SK-N-MC (cell line): ENCODE results near the gene BARHL2.
A peak's percentile ranks its signal among the peaks of the same experiment; 100 is the strongest.

Experiments
- DNase-seq: peaks from one replicate; pipeline ENCODE4 v3.0.0-alpha.2; 2011; ENCODE audit warnings: low read depth, low spot score
- H3K27ac ChIP-seq: fragments of 200-600 bp; sonication (generic); 2 replicates; pipeline ENCODE4 v1.5.1; 2016; ENCODE audit warnings: mixed run types
- H3K36me3 ChIP-seq: fragments of 200-600 bp; sonication (generic); 2 replicates; pipeline ENCODE4 v1.6.1; 2017; ENCODE audit warnings: antibody characterized with exemption, low read length, mixed read lengths; ENCODE audit not compliant: insufficient read depth
- H3K4me3 ChIP-seq: fragments of 200-600 bp; sonication (generic); 2 replicates; pipeline ENCODE4 v1.5.1; 2016
- H3K9ac ChIP-seq: fragments of 200-600 bp; sonication (generic); 2 replicates; pipeline ENCODE4 v1.8.0; 2017; ENCODE audit warnings: mixed run types, mixed read lengths; ENCODE audit not compliant: insufficient read length
- H3K9me3 ChIP-seq: fragments of 200-600 bp; sonication (generic); 2 replicates; pipeline ENCODE4 v1.6.1; 2017; ENCODE audit warnings: low read depth, mild to moderate bottlenecking, antibody characterized with exemption, low read length, moderate library complexity, mixed read lengths
- EZH2 ChIP-seq: fragments of 200-600 bp; sonication (generic); IDR thresholded peaks from one replicate; pipeline ENCODE4 v1.6.1; 2017; ENCODE audit warnings: antibody characterized with exemption
- FOXP2 ChIP-seq: optimal IDR thresholded peaks from 2 replicates; pipeline ENCODE3; 2011; ENCODE audit warnings: mild to moderate bottlenecking, moderate library complexity; ENCODE audit not compliant: insufficient read depth; ENCODE audit errors: extremely low read length, control extremely low read depth
- POLR2AphosphoS5 ChIP-seq: IDR thresholded peaks from 2 replicates; pipeline ENCODE4 v1.6.1; 2012; ENCODE audit warnings: mild to moderate bottlenecking, low read depth, low read length, borderline replicate concordance

Gene BARHL2

DNA sequence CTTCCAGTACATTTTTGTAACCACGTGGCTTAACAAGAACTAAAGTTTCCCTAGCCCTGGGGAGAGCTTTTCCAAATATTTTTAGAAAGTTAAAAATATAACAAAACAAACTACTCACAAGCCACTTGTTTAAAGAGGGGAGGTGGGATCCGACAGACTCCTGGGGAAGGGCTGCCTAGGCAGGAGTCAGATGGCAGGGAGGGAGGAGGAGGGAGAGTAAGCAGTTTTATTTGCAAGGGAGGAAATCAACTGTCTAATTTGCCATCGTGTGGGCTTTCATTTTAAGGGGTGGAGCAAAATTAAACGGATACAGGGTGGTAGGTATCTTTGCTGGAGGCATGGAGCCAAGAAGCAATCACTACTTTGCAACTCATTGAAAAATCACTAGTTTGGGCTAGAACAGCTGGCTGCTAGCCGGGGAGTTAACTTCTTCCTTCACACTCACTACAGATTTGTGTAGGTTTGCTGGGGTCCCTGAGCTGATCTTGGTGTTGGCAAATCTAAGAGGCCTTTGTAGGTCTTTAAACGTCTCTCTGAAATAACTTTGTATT, 8.8 kb downstream of the BARHL2 start:
- peak overlapping the region; percentile 67 for H3K27ac ChIP-seq
- H3K36me3 ChIP-seq: no peaks in the 10 kb centered on the region; the same call in 1 of the 2 replicates
- no peaks in the 10 kb centered on the region for H3K9me3 ChIP-seq
- no peak for DNase-seq
- TF ChIP-seq POLR2AphosphoS5: no peak
- TF ChIP-seq EZH2: no peak
- TF ChIP-seq FOXP2: no peak
- H3K9ac ChIP-seq: no peak overlapping the region
- peak overlapping the region; percentile 34; the same call in 1 of the 2 replicates for H3K4me3 ChIP-seq

DNA sequence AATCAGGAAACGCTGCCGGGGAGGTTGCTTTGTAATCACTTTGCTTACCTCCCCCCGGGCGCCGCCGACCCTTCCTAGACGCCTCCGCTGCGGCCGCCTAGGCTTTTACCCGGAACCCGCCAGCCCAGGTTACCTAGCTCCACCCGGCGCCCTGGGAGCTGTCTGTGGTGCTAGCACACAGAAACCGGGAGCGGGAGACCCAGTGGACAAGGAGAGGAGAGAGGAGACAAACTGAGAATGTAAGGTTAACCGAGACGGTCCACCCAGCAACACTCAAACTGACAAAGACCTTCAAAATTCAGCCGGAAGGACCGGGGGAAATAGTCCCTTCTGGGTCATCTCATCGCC, 9.8 kb downstream of the BARHL2 start:
- H3K4me3 ChIP-seq: peak overlapping the region; percentile 65
- DNase-seq: no peak
- H3K27ac ChIP-seq: no peak overlapping the region
- H3K9ac ChIP-seq: no peak overlapping the region
- no peak for TF ChIP-seq FOXP2
- TF ChIP-seq EZH2: no peak
- no peak for TF ChIP-seq POLR2AphosphoS5
- no peaks in the 10 kb centered on the region for H3K36me3 ChIP-seq
- no peaks in the 10 kb centered on the region for H3K9me3 ChIP-seq

DNA sequence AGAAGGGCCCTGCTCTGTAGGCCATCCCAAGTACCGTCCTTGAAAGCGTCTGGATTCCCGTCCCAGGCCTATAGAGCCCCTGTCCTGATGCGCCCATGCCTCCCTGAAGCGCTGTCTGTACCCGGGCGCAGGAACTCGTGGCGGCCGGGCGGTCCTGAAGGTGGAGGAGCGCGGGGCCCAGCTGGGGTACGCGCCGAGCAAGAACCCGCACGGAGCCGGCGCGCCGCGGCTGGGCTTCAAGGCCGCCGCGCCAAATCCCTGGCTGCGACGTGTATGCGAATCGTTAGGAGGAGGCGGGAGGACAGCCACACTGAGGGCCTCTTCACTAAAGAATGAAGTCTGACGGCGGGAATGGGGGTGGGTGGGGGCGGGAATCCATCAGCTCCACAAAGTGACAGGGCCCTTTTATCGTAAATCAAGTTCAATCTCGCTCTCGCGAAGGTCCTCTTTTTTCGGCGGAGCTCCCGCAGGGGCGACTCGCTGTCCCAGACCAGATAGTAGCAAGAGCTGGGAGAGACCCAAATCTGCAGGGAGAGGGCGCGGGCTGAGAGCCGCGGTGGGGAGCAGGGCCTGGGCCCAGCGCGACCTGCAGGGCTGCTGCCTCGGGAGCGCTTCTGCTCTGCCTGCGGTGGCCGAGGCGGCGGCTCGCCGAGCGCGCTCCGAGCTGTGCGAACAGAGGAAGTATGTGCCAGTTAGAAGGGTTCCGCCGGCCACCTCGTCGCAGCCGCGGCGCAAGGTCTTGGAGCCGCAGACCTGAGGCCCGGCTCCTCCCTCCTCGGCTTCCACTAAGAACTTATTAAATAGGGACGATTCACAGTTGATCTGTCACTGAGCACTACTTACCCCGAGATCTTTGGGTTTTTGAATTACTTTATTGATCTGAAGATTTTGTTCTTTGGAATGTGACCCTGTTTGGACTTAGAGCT, 10.4 kb downstream of the BARHL2 start:
- no peak overlapping the region for H3K27ac ChIP-seq
- TF ChIP-seq POLR2AphosphoS5: no peak
- TF ChIP-seq FOXP2: no peak
- TF ChIP-seq EZH2: no peak
- H3K4me3 ChIP-seq: peak overlapping the region; percentile 65
- DNase-seq: no peak
- H3K36me3 ChIP-seq: no peaks in the 10 kb centered on the region
- H3K9me3 ChIP-seq: no peaks in the 10 kb centered on the region
- no peak overlapping the region for H3K9ac ChIP-seq

- peak overlapping the region; percentile 65; the same call in 1 of the 2 replicates for H3K4me3 ChIP-seq
- no peaks in the 10 kb centered on the region for H3K9me3 ChIP-seq
- DNase-seq: no peak
- TF ChIP-seq EZH2: no peak
- TF ChIP-seq POLR2AphosphoS5: no peak
- no peaks in the 10 kb centered on the region for H3K36me3 ChIP-seq
- no peak overlapping the region for H3K27ac ChIP-seq
- no peak overlapping the region for H3K9ac ChIP-seq
Measured at GRCh38 chr1:90705956-90706355, 11.1 kb downstream of the BARHL2 start.

- Histone ChIP-seq H3K4me3 (no peak overlapping the region), H3K36me3 (no peaks in the 10 kb centered on the region), H3K9ac (no peak overlapping the region), H3K27ac (no peak overlapping the region), H3K9me3 (no peaks in the 10 kb centered on the region)
- TF ChIP-seq POLR2AphosphoS5: no peak
- no peak for TF ChIP-seq EZH2
- no peak for TF ChIP-seq FOXP2
- DNase-seq: no peak
Measured at GRCh38 chr1:90704817-90705216, 12.3 kb downstream of the BARHL2 start.

- no peak for DNase-seq
- Histone ChIP-seq H3K27ac (no peak overlapping the region), H3K9ac (no peak overlapping the region), H3K9me3 (no peaks in the 10 kb centered on the region), H3K36me3 (no peaks in the 10 kb centered on the region), H3K4me3 (no peak overlapping the region)
- TF ChIP-seq FOXP2: no peak
- no peak for TF ChIP-seq POLR2AphosphoS5
- no peak for TF ChIP-seq EZH2
Measured at GRCh38 chr1:90694846-90695245, 22.3 kb downstream of the BARHL2 start.

- Histone ChIP-seq H3K4me3 (no peak overlapping the region), H3K27ac (no peak overlapping the region), H3K9me3 (no peaks in the 10 kb centered on the region), H3K9ac (no peak overlapping the region), H3K36me3 (no peaks in the 10 kb centered on the region)
- no peak for DNase-seq
- TF ChIP-seq EZH2: no peak
- no peak for TF ChIP-seq POLR2AphosphoS5
- TF ChIP-seq FOXP2: no peak
Measured at GRCh38 chr1:90687747-90688146, 29.4 kb downstream of the BARHL2 start.

DNA sequence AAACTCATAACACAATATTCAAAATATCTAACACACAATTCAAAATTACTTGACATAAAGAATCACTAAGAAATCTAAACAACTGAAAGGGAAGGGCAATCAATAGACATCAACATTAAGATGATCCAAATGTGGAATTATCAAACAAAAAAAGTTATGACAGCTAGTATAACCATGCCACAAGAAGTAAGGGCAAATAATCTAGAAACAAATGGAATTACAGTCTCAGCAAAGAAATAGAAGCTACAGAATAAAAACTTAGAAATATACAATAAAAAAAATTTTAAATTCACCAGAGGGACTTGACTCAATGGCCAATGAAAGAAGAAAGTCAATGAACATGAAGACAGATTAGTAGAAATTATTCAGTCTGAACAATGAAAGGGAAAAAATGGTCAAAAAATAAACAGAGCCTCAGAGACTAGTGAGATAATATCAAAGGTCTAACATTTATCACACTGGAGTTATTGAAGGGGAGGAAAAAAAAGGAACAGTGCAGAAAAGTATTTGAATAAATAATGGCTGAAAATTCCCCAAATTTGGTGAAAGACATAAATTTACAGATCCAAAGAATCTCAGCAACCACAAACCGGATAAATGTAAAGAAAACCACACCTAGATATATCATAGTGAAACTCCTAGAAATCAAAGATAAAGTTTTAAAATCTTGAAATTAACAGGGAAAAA, 41.8 kb downstream of the BARHL2 start:
- H3K4me3 ChIP-seq: no peak overlapping the region
- H3K9ac ChIP-seq: no peak overlapping the region
- no peaks in the 10 kb centered on the region for H3K36me3 ChIP-seq
- H3K9me3 ChIP-seq: 0 out of 2 replicates have a peak, but pooled peaks cover 6% of the 10 kb centered on the region
- TF ChIP-seq FOXP2: no peak
- no peak for TF ChIP-seq POLR2AphosphoS5
- no peak for TF ChIP-seq EZH2
- DNase-seq: no peak
- H3K27ac ChIP-seq: no peak overlapping the region

- Histone ChIP-seq H3K4me3 (no peak overlapping the region), H3K36me3 (no peaks in the 10 kb centered on the region), H3K9me3 (0 out of 2 replicates have a peak, but pooled peaks cover 6% of the 10 kb centered on the region), H3K9ac (no peak overlapping the region), H3K27ac (no peak overlapping the region)
- no peak for TF ChIP-seq POLR2AphosphoS5
- TF ChIP-seq FOXP2: no peak
- no peak for TF ChIP-seq EZH2
- DNase-seq: no peak
Measured at GRCh38 chr1:90671741-90672140, 45.4 kb downstream of the BARHL2 start.
